KBM-7 (cell line): ENCODE data around the gene INPP4B.

Source experiments
- DNase-seq: peaks from one replicate; pipeline ENCODE4 v3.0.0-alpha.2; 2015
- in situ Hi-C: fragments of 300-500 bp; cut with MboI; formaldehyde crosslinking; loops from 2 replicates; pipeline ENCODE4 v1.14.3; 2020; ENCODE audit warnings: low sequenced_read_pairs, low pct_unique_long_range_greater_than_20kb, mixed read lengths

The INPP4B gene

DNA sequence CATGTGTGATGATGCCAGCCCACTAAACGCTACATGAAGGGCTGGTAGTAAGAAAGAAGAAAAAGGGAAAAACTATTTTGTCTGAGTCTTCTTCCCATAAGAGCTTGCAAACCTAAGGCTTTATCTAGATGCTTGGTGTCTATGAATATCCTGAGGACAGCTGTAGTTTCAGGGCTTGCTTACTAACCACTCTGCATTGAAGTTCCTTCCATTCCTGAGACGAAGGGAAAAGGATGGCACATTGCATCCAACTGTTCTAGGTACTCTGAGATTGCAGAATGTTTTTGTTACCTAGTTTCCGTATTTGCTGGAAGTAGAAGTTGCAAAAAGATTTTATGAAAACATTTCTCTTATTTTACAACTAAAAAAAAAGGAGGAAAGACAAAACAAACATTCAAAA is 665.1 kb downstream of the INPP4B start:
- in situ Hi-C loops, result no loop called here

GRCh38 chr4:142169216-142169615 is 676.9 kb downstream of the INPP4B start:
- in situ Hi-C loops, result no loop called here
- DNase-seq, result no peak

More for the DNA sequence above, 665.1 kb downstream of the INPP4B start:
- no peak for DNase-seq

- no peak for DNase-seq
- in situ Hi-C loops, result no loop called here
Observed at GRCh38 chr4:142168181-142168580, 677.9 kb downstream of the INPP4B start.

- no peak for DNase-seq
Observed at GRCh38 chr4:142164767-142165500, 681.2 kb downstream of the INPP4B start.

GRCh38 chr4:142161086-142161485 is 685.0 kb downstream of the INPP4B start:
- in situ Hi-C loops, result no loop called here
- DNase-seq, result no peak

More at GRCh38 chr4:142164767-142165500, 681.2 kb downstream of the INPP4B start:
- in situ Hi-C loops, result no loop called here

GRCh38 chr4:142160509-142160908 is 685.6 kb downstream of the INPP4B start:
- no peak for DNase-seq
- in situ Hi-C loops, result no loop called here

DNA sequence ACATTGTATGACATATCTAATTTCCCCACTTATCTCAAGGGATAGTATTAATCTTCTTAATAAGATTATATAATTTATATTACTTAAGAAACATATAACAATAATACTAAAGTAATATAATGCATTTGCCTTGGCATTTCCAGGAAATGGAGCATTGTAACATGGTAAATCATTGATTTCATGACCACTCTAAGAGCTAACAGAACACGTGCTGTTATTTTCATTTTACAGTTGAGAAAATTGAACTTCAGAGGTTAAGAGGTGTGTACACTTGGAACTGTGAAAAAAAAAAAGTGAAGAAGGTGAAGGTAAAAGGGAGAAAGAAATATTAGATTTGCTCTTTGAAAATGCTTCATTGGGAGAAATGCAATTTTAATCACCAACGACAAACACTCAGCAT is 687.1 kb downstream of the INPP4B start:
- DNase-seq, result no peak
- in situ Hi-C loops, result no loop called here

DNA sequence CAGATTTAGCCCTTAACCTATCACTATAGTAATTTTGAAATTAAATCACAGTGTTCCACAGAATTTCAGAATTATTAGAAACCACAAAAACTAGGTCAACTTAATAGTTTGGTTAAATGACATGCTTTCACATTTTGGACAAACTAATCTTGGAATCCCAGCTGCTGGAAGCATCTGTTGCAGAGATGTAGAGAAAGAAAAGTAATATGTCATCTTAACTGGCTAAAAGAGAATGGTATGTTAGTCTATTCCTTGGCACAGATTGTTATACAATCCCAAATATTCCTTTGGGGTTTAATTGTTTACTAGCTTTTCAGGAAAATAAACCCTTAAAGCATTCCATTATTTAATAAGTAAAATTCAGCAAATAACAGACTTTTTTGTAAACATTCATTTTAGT is 689.8 kb downstream of the INPP4B start:
- no peak for DNase-seq
- in situ Hi-C loops, result no loop called here

- DNase-seq, result no peak
- in situ Hi-C loops, result no loop called here
Observed at GRCh38 chr4:142155347-142155746, 690.8 kb downstream of the INPP4B start.

GRCh38 chr4:142150483-142150882 is 695.6 kb downstream of the INPP4B start:
- in situ Hi-C loops, result no loop called here
- no peak for DNase-seq

GRCh38 chr4:142144813-142145212 is 701.3 kb downstream of the INPP4B start:
- in situ Hi-C loops, result no loop called here
- DNase-seq, result no peak

GRCh38 chr4:142142366-142143054 is 703.6 kb downstream of the INPP4B start:
- in situ Hi-C loops, result no loop called here
- DNase-seq, result no peak

- no peak for DNase-seq
- in situ Hi-C loops, result no loop called here
Observed at GRCh38 chr4:142141224-142141623, 704.9 kb downstream of the INPP4B start.

DNA sequence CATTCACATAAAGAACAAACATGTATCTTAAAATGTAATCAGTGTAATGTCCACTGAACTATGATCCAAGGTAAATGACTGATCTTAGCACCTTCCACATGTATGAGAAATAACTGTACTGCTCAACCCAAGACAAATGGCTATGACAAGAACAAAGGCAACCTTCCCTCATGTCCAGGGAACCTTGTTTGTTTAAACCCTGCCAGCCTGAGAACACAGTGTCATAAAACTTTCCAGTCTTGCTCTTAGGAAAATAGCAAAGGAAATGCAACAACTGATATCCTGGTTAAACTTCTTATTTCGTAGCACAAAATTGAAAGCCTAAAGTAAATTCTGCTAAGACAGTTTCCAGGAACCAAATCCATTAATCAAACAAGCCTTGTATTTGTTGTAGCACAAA is 715.4 kb downstream of the INPP4B start:
- no peak for DNase-seq
- in situ Hi-C loops, result no loop called here

- in situ Hi-C loops, result no loop called here
Observed at GRCh38 chr4:142129931-142130330, 716.2 kb downstream of the INPP4B start.

GRCh38 chr4:142129473-142129872 is 716.6 kb downstream of the INPP4B start:
- in situ Hi-C loops, result no loop called here
- DNase-seq, result no peak

More at GRCh38 chr4:142129931-142130330, 716.2 kb downstream of the INPP4B start:
- DNase-seq, result no peak

GRCh38 chr4:142128529-142128928 is 717.6 kb downstream of the INPP4B start:
- no peak for DNase-seq
- in situ Hi-C loops, result no loop called here

DNA sequence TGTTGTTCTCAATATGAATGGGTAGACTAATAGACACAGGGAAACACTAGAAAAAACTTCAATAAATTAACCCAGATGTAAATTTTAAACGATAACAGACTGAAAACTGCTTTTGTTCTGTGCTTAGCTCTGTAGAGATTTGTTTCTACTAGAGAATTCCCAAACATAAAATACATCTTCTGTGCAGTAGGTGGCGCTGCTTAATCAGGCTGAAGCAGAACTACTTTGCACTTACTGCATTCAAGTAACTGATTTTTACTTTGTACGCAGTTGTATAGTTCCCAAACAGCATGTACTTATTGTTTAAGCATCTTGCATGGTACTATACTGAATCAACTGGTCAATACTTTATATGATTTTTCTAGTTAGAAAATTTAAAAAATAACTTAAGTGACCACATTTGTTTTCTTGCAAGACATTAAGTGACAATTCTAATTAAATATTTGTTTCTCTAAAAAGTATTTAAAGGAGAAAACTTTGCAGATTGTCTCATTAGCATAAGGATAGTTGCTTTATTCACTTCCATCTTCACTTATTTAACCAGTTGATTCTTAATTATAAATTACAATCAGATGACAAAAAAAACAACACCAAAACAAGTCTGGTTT is 719.1 kb downstream of the INPP4B start:
- in situ Hi-C loops, result no loop called here
- DNase-seq, result peak; percentile 60

DNA sequence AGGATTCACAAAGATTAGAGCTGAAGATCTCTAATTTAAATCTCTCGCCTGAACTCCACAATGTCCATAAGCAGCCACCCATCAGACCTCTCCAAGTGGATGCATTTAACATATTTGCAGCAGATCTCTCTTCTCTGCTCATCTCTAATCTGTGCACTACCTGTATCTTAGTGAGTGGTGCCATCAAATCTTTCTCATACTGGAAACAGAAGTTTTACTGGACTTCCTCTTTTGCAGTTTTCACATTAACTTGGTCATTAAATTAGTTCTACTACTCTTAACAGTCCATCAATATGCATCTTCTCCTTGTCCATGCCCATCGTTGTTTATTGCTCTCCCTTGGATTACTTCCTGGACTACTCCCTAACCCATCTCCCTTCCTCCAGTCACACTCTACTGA is 721.2 kb downstream of the INPP4B start:
- in situ Hi-C loops, result no loop called here
- DNase-seq, result no peak
